ENCODE data around the gene IGFBP3.

DNA sequence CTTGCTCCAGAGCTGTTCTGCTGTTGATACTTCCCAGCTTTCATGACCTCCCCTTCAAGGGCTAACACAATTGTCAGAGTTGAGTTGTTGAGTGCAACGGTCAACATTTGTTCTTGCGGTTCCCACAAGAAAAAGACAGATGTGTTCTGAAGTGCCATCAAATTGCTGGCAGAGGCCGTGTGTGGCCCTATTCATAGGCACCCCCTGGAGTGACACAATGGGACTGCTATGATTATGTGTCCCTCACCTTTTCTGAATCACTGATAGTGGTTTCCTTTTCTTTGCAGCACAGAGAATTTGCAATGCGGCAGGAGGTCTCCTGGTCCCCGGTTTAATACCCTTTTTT lies 38.6 kb downstream of the IGFBP3 start:
- TF ChIP-seq TAF1 (conservative IDR thresholded peaks at IDR 0.05): no peak
- no peak for TF ChIP-seq YY1 (IDR thresholded peaks at IDR 0.05)
- TF ChIP-seq HNF4A (conservative IDR thresholded peaks at IDR 0.05): no peak
- no peak for TF ChIP-seq SP1 (IDR thresholded peaks at IDR 0.05)
- TF ChIP-seq, protein P1, sequence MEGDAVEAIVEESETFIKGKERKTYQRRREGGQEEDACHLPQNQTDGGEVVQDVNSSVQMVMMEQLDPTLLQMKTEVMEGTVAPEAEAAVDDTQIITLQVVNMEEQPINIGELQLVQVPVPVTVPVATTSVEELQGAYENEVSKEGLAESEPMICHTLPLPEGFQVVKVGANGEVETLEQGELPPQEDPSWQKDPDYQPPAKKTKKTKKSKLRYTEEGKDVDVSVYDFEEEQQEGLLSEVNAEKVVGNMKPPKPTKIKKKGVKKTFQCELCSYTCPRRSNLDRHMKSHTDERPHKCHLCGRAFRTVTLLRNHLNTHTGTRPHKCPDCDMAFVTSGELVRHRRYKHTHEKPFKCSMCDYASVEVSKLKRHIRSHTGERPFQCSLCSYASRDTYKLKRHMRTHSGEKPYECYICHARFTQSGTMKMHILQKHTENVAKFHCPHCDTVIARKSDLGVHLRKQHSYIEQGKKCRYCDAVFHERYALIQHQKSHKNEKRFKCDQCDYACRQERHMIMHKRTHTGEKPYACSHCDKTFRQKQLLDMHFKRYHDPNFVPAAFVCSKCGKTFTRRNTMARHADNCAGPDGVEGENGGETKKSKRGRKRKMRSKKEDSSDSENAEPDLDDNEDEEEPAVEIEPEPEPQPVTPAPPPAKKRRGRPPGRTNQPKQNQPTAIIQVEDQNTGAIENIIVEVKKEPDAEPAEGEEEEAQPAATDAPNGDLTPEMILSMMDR (IDR thresholded peaks at IDR 0.05; ENCODE audit: low read depth, low read length, missing input control): no peak

Measured in liver (tissue), 3 donors.